ENCODE results near the gene TAS2R39. TPM values are rescaled to one million over a fixed set of nuclear protein-coding genes. Genes with fewer than 3 reads are reported as not detected.

TAS2R39 gene
- polyA plus RNA-seq, 1 donor from 2014 or later = not detected

- no peak overlapping the region for H2AFZ ChIP-seq (ENCODE audit: low read depth, low read length)
- H3K79me2 ChIP-seq (replicated peaks; ENCODE audit: insufficient read depth, low read length) = no peaks in the 10 kb centered on the region
- H3K36me3 ChIP-seq (ENCODE audit: insufficient read depth, low read length) = no peaks in the 10 kb centered on the region
- no peaks in the 10 kb centered on the region for H3K27me3 ChIP-seq (ENCODE audit: insufficient read depth, low read depth, low read length)
- no peak overlapping the region for H3K9ac ChIP-seq (ENCODE audit: low read length)
- TF ChIP-seq SMC3 (conservative IDR thresholded peaks at IDR 0.05; ENCODE audit: poor library complexity) = no peak
- no peak for TF ChIP-seq MXI1 (conservative IDR thresholded peaks at IDR 0.05; ENCODE audit: poor library complexity, severe bottlenecking)
- TF ChIP-seq EZH2 (IDR thresholded peaks at IDR 0.05; ENCODE audit: borderline replicate concordance, insufficient read depth, low read length, poor library complexity, severe bottlenecking) = no peak
- no peak for TF ChIP-seq RAD21 (conservative IDR thresholded peaks at IDR 0.05)
- no peak for TF ChIP-seq CTCF (IDR thresholded peaks at IDR 0.05; ENCODE audit: poor library complexity, severe bottlenecking)
- no peak for TF ChIP-seq TAF1 (IDR thresholded peaks at IDR 0.05; ENCODE audit: low read depth)
- no peak for TF ChIP-seq POLR2AphosphoS5 (IDR thresholded peaks at IDR 0.05)
- no peak for TF ChIP-seq REST (IDR thresholded peaks at IDR 0.05; ENCODE audit: borderline replicate concordance)
- no peak for TF ChIP-seq EP300 (conservative IDR thresholded peaks at IDR 0.05; ENCODE audit: poor library complexity, severe bottlenecking)
- no peaks in the 10 kb centered on the region for H3K9me2 ChIP-seq (ENCODE audit: insufficient read depth, low read length)
- H3K27ac ChIP-seq (ENCODE audit: low read length) = no peak overlapping the region
- no peaks in the 10 kb centered on the region for H3K9me3 ChIP-seq (ENCODE audit: low read length)
- H3K4me2 ChIP-seq (ENCODE audit: low read length) = no peak overlapping the region
- H3K4me3 ChIP-seq (ENCODE audit: low read length) = no peak overlapping the region
- H4K20me1 ChIP-seq (ENCODE audit: insufficient read depth) = no peaks in the 10 kb centered on the region
- H3F3A ChIP-seq (ENCODE audit: insufficient read depth, low read length, poor library complexity, severe bottlenecking) = no peaks in the 10 kb centered on the region
Observed at GRCh38 chr7:143216151-143216550, 32.9 kb downstream of the TAS2R39 start.

GRCh38 chr7:143216686-143217085, 33.5 kb downstream of the TAS2R39 start:
- no peak overlapping the region for H3K4me3 ChIP-seq (ENCODE audit: low read length)
- no peaks in the 10 kb centered on the region for H3F3A ChIP-seq (ENCODE audit: insufficient read depth, low read length, poor library complexity, severe bottlenecking)
- no peaks in the 10 kb centered on the region for H3K9me2 ChIP-seq (ENCODE audit: insufficient read depth, low read length)
- H3K4me2 ChIP-seq (ENCODE audit: low read length) = no peak overlapping the region
- H4K20me1 ChIP-seq (ENCODE audit: insufficient read depth) = no peaks in the 10 kb centered on the region
- no peaks in the 10 kb centered on the region for H3K9me3 ChIP-seq (ENCODE audit: low read length)
- H3K36me3 ChIP-seq (ENCODE audit: insufficient read depth, low read length) = no peaks in the 10 kb centered on the region
- H3K27ac ChIP-seq (ENCODE audit: low read length) = no peak overlapping the region
- H3K9ac ChIP-seq (ENCODE audit: low read length) = no peak overlapping the region
- H3K27me3 ChIP-seq (ENCODE audit: insufficient read depth, low read depth, low read length) = no peaks in the 10 kb centered on the region
- TF ChIP-seq POLR2AphosphoS5 (IDR thresholded peaks at IDR 0.05) (no peak), REST (IDR thresholded peaks at IDR 0.05; ENCODE audit: borderline replicate concordance) (no peak), TAF1 (IDR thresholded peaks at IDR 0.05; ENCODE audit: low read depth) (no peak), CTCF (IDR thresholded peaks at IDR 0.05; ENCODE audit: poor library complexity, severe bottlenecking) (no peak), EP300 (conservative IDR thresholded peaks at IDR 0.05; ENCODE audit: poor library complexity, severe bottlenecking) (no peak), SMC3 (conservative IDR thresholded peaks at IDR 0.05; ENCODE audit: poor library complexity) (no peak), EZH2 (IDR thresholded peaks at IDR 0.05; ENCODE audit: borderline replicate concordance, insufficient read depth, low read length, poor library complexity, severe bottlenecking) (no peak), RAD21 (conservative IDR thresholded peaks at IDR 0.05) (no peak), MXI1 (conservative IDR thresholded peaks at IDR 0.05; ENCODE audit: poor library complexity, severe bottlenecking) (no peak)
- H3K79me2 ChIP-seq (replicated peaks; ENCODE audit: insufficient read depth, low read length) = no peaks in the 10 kb centered on the region
- H2AFZ ChIP-seq (ENCODE audit: low read depth, low read length) = no peak overlapping the region
